ENCODE data around the gene RAP1GAP2. TPM values are rescaled to one million over a fixed set of nuclear protein-coding genes. Genes with fewer than 3 reads are reported as not detected.

Gene RAP1GAP2
- total RNA-seq, 4 donors from 2014 or later: 4.9 to 12.4 (median 10.0) TPM

- DNase-seq: no peak
- H3K9me3 ChIP-seq: no peaks in the 10 kb centered on the region
- H3K27ac ChIP-seq: no peak overlapping the region
- no peaks in the 10 kb centered on the region for H3K36me3 ChIP-seq
- H3K27me3 ChIP-seq: no peaks in the 10 kb centered on the region
- H3K4me3 ChIP-seq: no peak overlapping the region
- intact Hi-C loops (cut with DNase I): no loop called here
- TF ChIP-seq, protein P1, sequence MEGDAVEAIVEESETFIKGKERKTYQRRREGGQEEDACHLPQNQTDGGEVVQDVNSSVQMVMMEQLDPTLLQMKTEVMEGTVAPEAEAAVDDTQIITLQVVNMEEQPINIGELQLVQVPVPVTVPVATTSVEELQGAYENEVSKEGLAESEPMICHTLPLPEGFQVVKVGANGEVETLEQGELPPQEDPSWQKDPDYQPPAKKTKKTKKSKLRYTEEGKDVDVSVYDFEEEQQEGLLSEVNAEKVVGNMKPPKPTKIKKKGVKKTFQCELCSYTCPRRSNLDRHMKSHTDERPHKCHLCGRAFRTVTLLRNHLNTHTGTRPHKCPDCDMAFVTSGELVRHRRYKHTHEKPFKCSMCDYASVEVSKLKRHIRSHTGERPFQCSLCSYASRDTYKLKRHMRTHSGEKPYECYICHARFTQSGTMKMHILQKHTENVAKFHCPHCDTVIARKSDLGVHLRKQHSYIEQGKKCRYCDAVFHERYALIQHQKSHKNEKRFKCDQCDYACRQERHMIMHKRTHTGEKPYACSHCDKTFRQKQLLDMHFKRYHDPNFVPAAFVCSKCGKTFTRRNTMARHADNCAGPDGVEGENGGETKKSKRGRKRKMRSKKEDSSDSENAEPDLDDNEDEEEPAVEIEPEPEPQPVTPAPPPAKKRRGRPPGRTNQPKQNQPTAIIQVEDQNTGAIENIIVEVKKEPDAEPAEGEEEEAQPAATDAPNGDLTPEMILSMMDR (IDR thresholded peaks at IDR 0.05): no peak
- no peak for TF ChIP-seq POLR2A (IDR thresholded peaks at IDR 0.05)
- WGBS, 2 donors: 76 to 81% methylated on average over 4 to 11 of the region's 11 CpGs
- H3K4me1 ChIP-seq: peaks cover 0 to 21% (median 0%) of the 10 kb centered on the region in 3 donors
These were observed 101.4 kb downstream of the RAP1GAP2 start for GRCh38 chr17:2897605-2898004.

- no peaks in the 10 kb centered on the region for H3K27me3 ChIP-seq
- peaks cover 0 to 14% (median 0%) of the 10 kb centered on the region in 3 donors for H3K4me1 ChIP-seq
- no peak overlapping the region for H3K27ac ChIP-seq
- 75 to 82% methylated on average over 9 to 15 of the region's 15 CpGs for WGBS, 2 donors
- TF ChIP-seq, protein P1 (IDR thresholded peaks at IDR 0.05): no peak
- no peak for TF ChIP-seq POLR2A (IDR thresholded peaks at IDR 0.05)
- no peak for DNase-seq
- no peak overlapping the region for H3K4me3 ChIP-seq
- no peaks in the 10 kb centered on the region for H3K36me3 ChIP-seq
- no peaks in the 10 kb centered on the region for H3K9me3 ChIP-seq
- intact Hi-C loops (cut with DNase I): no loop called here
These were observed 102.2 kb downstream of the RAP1GAP2 start for GRCh38 chr17:2898255-2898926.

DNA sequence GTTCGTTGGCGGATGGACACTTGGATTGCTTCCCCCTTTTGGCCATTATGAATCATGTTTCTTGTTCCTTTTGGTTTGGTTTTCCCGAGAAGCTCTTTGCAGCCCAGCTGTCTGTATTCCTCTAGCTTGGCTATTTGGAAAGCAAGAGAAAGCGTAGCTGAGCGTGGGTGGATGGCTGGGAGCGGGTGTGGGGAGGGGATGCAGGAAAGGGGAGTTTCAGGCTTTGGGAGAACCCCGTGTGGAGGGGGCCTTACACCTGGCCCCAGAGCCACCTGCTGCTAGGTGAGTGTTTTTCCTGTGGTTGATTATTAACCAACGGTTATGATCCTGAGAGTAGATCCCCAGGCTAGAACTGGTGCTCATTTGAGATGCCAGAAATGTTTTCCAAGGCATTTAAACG, 103.7 kb downstream of the RAP1GAP2 start:
- no peak for DNase-seq
- no peak overlapping the region for H3K4me3 ChIP-seq
- H3K27me3 ChIP-seq: no peaks in the 10 kb centered on the region
- 63 to 65% methylated on average over 8 of the region's 9 CpGs for WGBS, 2 donors
- H3K27ac ChIP-seq: no peak overlapping the region
- no peaks in the 10 kb centered on the region for H3K36me3 ChIP-seq
- TF ChIP-seq POLR2A (IDR thresholded peaks at IDR 0.05): no peak
- TF ChIP-seq, protein P1 (IDR thresholded peaks at IDR 0.05): no peak
- intact Hi-C loops (cut with DNase I): no loop called here
- peaks cover 0 to 6% (median 0%) of the 10 kb centered on the region in 3 donors for H3K4me1 ChIP-seq
- no peaks in the 10 kb centered on the region for H3K9me3 ChIP-seq

GRCh38 chr17:2900842-2901241, 104.6 kb downstream of the RAP1GAP2 start:
- Histone ChIP-seq H3K27ac (no peak overlapping the region), H3K27me3 (no peaks in the 10 kb centered on the region), H3K36me3 (no peaks in the 10 kb centered on the region), H3K4me3 (no peak overlapping the region), H3K4me1 (peaks cover 0 to 6% (median 0%) of the 10 kb centered on the region in 3 donors), H3K9me3 (no peaks in the 10 kb centered on the region)
- no peak for TF ChIP-seq POLR2A (IDR thresholded peaks at IDR 0.05)
- TF ChIP-seq, protein P1 (IDR thresholded peaks at IDR 0.05): no peak
- intact Hi-C loops (cut with DNase I): no loop called here
- DNase-seq: no peak
- 84 to 96% methylated on average over 4 to 9 of the region's 9 CpGs for WGBS, 2 donors

GRCh38 chr17:2901582-2901981, 105.3 kb downstream of the RAP1GAP2 start:
- Histone ChIP-seq H3K4me3 (no peak overlapping the region), H3K36me3 (no peaks in the 10 kb centered on the region), H3K4me1 (peaks cover 0 to 6% (median 0%) of the 10 kb centered on the region in 3 donors), H3K27me3 (no peaks in the 10 kb centered on the region), H3K9me3 (no peaks in the 10 kb centered on the region), H3K27ac (no peak overlapping the region)
- 75 to 83% methylated on average over 4 of the region's 4 CpGs for WGBS, 2 donors
- no peak for DNase-seq
- TF ChIP-seq, protein P1 (IDR thresholded peaks at IDR 0.05): no peak
- TF ChIP-seq POLR2A (IDR thresholded peaks at IDR 0.05): no peak
- intact Hi-C loops (cut with DNase I): no loop called here
